K562 (cell line): ENCODE data around the gene USP24. TPM values are rescaled to one million over a fixed set of nuclear protein-coding genes. Genes with fewer than 3 reads are reported as not detected.
A peak's percentile ranks its signal among the peaks of the same experiment; 100 is the strongest.

Experiments
- ATF1 ChIP-seq, 2 experiments: fragments of 450-650 bp in 1 of 2; IDR thresholded peaks; 2 replicates each; pipeline ENCODE4 v1.6.1; 2016; ENCODE audit warnings: missing compliant biosample characterization in 1 of 2, missing genetic modification characterization in 1 of 2
- CCNT2 ChIP-seq: IDR thresholded peaks from 2 replicates; pipeline ENCODE4 v1.6.1; 2011; ENCODE audit warnings: borderline replicate concordance, low read depth, mild to moderate bottlenecking, moderate library complexity, mixed read lengths, low read length; ENCODE audit not compliant: insufficient read length; ENCODE audit errors: extremely low read depth
- CREB1 ChIP-seq, 2 experiments: sonication (generic) in 1 of 2; formaldehyde crosslinking in 1 of 2; IDR thresholded peaks; 2 replicates each; pipeline versions ENCODE4 v1.6.1 to v1.8.0; 2012 to 2022; ENCODE audit warnings: inconsistent platforms in 1 of 2, mild to moderate bottlenecking in 1 of 2, missing genetic modification reagents in 1 of 2, moderate library complexity in 1 of 2
- FOSL1 ChIP-seq: fragments of 200-800 bp; sonication (Bioruptor generic); conservative IDR thresholded peaks from 2 replicates; pipeline ENCODE4 v1.6.1; 2016; ENCODE audit warnings: missing genetic modification characterization, missing compliant biosample characterization
- IFI16 ChIP-seq: fragments of 250-450 bp; sonication (Bioruptor Pico); IDR thresholded peaks from 2 replicates; pipeline ENCODE4 v2.1.2; 2022; ENCODE audit warnings: mild to moderate bottlenecking, inconsistent platforms
- KDM1A ChIP-seq, 2 experiments: fragments of 450-650 bp; IDR thresholded peaks; 2 replicates each; pipeline ENCODE4 v1.6.1; 2016; ENCODE audit warnings: mild to moderate bottlenecking in 2 of 2
- KHSRP ChIP-seq: fragments of 450-650 bp; IDR thresholded peaks from 2 replicates; pipeline ENCODE4 v1.6.1; 2017
- NCOR1 ChIP-seq: fragments of 450-650 bp; IDR thresholded peaks from 2 replicates; pipeline ENCODE4 v1.6.1; 2016; ENCODE audit warnings: mild to moderate bottlenecking, moderate library complexity
- PCBP1 ChIP-seq: fragments of 200-400 bp; formaldehyde crosslinking; IDR thresholded peaks from 2 replicates; pipeline ENCODE4 v1.6.1; 2018; ENCODE audit warnings: mild to moderate bottlenecking, low read depth, low read length; ENCODE audit not compliant: poor library complexity, severe bottlenecking
- POLR2H ChIP-seq: IDR thresholded peaks from 2 replicates; pipeline ENCODE4 v1.6.1; 2016; ENCODE audit warnings: missing genetic modification characterization, low read depth, mild to moderate bottlenecking, control low read depth, missing compliant biosample characterization, moderate library complexity
- SMARCA5 ChIP-seq: fragments of 450-650 bp; IDR thresholded peaks from 2 replicates; pipeline ENCODE4 v1.6.1; 2016
- TARDBP ChIP-seq: fragments of 450-650 bp; IDR thresholded peaks from 2 replicates; pipeline ENCODE4 v1.6.1; 2016
- ZNF217 ChIP-seq: sonication (generic); formaldehyde crosslinking; IDR thresholded peaks from 2 replicates; pipeline ENCODE4 v1.8.0; 2022; ENCODE audit warnings: mild to moderate bottlenecking, missing genetic modification reagents
- polyA plus RNA-seq, 8 experiments: library from polyadenylated mRNA; depleted of rRNA in 4 of 8; stranded (reverse) in 5 of 8; unstranded in 3 of 8; fragments of >200 nt; fragmentation: Nextera tagmentation in 2 of 8; fragmentation: Illumina TruSeq in 1 of 8; extraction: Ambion mirVana in 2 of 8; extraction: Trizol in 1 of 8; gene quantifications; 2 replicates each; pipeline versions ENCODE4 v1.2.1 to v1.2.3, GENCODE V29; 2011 to 2014; ENCODE audit warnings: inconsistent platforms in 1 of 8, missing spikeins in 1 of 8
- total RNA-seq, 7 experiments: library from RNA; depleted of rRNA in 6 of 7; stranded (reverse); fragments of >200 nt in 6 of 7; fragmentation: Illumina TruSeq in 2 of 7; extraction: Trizol in 2 of 7; gene quantifications; 2 replicates each; pipeline versions ENCODE4 v1.2.1 to v1.2.3, GENCODE V29; 2011 to 2021; ENCODE audit warnings: low replicate concordance in 1 of 7
- TF ChIP-seq, protein P1 (sequence below): fragments of 450-650 bp; IDR thresholded peaks from 2 replicates; pipeline ENCODE4 v1.6.1; 2016; ENCODE audit warnings: mild to moderate bottlenecking
- TF ChIP-seq, protein P2 (sequence below): sonication (generic); formaldehyde crosslinking; IDR thresholded peaks from 2 replicates; pipeline ENCODE4 v1.8.1; 2023; ENCODE audit warnings: mild to moderate bottlenecking, missing genetic modification reagents
- TF ChIP-seq, protein P3 (sequence below), 3 experiments: fragments of 200-800 bp in 1 of 3; fragments of 250-450 bp in 1 of 3; fragments of 450-650 bp in 1 of 3; sonication (Bioruptor Pico) in 1 of 3; sonication (Bioruptor generic) in 1 of 3; formaldehyde crosslinking in 1 of 3; IDR thresholded peaks; 2 replicates each; pipeline versions ENCODE4 v1.6.1 to v1.8.0; 2016 to 2022; ENCODE audit warnings: mild to moderate bottlenecking in 2 of 3, missing genetic modification characterization in 2 of 3, missing compliant biosample characterization in 1 of 3, moderate library complexity in 1 of 3
- TF ChIP-seq, protein P4 (sequence below): sonication (generic); formaldehyde crosslinking; IDR thresholded peaks from 2 replicates; pipeline ENCODE4 v1.8.0; 2022; ENCODE audit warnings: missing genetic modification reagents, mild to moderate bottlenecking, borderline replicate concordance

Gene USP24
- total and polyA plus RNA-seq, 9 of the 15 experiments (the other 6 are each of a cell fraction or from before 2014, with no cell fraction given): 7.7 to 62.6 (median 36.8) TPM

DNA sequence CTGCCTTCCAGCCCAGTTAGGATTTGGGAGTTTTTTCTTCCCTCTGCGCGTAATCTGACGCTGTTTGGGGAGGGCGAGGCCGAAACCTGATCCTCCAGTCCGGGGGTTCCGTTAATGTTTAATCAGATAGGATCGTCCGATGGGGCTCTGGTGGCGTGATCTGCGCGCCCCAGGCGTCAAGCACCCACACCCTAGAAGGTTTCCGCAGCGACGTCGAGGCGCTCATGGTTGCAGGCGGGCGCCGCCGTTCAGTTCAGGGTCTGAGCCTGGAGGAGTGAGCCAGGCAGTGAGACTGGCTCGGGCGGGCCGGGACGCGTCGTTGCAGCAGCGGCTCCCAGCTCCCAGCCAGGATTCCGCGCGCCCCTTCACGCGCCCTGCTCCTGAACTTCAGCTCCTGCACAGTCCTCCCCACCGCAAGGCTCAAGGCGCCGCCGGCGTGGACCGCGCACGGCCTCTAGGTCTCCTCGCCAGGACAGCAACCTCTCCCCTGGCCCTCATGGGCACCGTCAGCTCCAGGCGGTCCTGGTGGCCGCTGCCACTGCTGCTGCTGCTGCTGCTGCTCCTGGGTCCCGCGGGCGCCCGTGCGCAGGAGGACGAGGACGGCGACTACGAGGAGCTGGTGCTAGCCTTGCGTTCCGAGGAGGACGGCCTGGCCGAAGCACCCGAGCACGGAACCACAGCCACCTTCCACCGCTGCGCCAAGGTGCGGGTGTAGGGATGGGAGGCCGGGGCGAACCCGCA, 175.7 kb downstream of the USP24 start, which contains the start of gene PCSK9 (continued):
- TF ChIP-seq, protein P1, sequence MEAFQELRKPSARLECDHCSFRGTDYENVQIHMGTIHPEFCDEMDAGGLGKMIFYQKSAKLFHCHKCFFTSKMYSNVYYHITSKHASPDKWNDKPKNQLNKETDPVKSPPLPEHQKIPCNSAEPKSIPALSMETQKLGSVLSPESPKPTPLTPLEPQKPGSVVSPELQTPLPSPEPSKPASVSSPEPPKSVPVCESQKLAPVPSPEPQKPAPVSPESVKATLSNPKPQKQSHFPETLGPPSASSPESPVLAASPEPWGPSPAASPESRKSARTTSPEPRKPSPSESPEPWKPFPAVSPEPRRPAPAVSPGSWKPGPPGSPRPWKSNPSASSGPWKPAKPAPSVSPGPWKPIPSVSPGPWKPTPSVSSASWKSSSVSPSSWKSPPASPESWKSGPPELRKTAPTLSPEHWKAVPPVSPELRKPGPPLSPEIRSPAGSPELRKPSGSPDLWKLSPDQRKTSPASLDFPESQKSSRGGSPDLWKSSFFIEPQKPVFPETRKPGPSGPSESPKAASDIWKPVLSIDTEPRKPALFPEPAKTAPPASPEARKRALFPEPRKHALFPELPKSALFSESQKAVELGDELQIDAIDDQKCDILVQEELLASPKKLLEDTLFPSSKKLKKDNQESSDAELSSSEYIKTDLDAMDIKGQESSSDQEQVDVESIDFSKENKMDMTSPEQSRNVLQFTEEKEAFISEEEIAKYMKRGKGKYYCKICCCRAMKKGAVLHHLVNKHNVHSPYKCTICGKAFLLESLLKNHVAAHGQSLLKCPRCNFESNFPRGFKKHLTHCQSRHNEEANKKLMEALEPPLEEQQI: no peak
- TF ChIP-seq IFI16 (no peak), PCBP1 (no peak), CREB1 (IDR thresholded peaks at IDR 0.05) (no peak; the same call in 1 of the 2 replicates), CREB1 (CRISPR knock-in tag; IDR thresholded peaks at IDR 0.05) (peak; percentile 29; the same call in 1 of the 2 replicates), KDM1A (IDR thresholded peaks at IDR 0.05) (no peak), SMARCA5 (no peak), KHSRP (no peak), ZNF217 (CRISPR knock-in tag) (no peak), CCNT2 (peak; percentile 71), FOSL1 (tag) (no peak), TARDBP (no peak), NCOR1 (no peak; the same call in 1 of the 2 replicates), ATF1 (CRISPR knock-in tag; IDR thresholded peaks at IDR 0.05) (no peak), ATF1 (tag; IDR thresholded peaks at IDR 0.05) (peak; percentile 92), POLR2H (tag) (no peak)
- TF ChIP-seq, protein P2, sequence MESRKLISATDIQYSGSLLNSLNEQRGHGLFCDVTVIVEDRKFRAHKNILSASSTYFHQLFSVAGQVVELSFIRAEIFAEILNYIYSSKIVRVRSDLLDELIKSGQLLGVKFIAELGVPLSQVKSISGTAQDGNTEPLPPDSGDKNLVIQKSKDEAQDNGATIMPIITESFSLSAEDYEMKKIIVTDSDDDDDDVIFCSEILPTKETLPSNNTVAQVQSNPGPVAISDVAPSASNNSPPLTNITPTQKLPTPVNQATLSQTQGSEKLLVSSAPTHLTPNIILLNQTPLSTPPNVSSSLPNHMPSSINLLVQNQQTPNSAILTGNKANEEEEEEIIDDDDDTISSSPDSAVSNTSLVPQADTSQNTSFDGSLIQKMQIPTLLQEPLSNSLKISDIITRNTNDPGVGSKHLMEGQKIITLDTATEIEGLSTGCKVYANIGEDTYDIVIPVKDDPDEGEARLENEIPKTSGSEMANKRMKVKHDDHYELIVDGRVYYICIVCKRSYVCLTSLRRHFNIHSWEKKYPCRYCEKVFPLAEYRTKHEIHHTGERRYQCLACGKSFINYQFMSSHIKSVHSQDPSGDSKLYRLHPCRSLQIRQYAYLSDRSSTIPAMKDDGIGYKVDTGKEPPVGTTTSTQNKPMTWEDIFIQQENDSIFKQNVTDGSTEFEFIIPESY: no peak
- TF ChIP-seq, protein P3, sequence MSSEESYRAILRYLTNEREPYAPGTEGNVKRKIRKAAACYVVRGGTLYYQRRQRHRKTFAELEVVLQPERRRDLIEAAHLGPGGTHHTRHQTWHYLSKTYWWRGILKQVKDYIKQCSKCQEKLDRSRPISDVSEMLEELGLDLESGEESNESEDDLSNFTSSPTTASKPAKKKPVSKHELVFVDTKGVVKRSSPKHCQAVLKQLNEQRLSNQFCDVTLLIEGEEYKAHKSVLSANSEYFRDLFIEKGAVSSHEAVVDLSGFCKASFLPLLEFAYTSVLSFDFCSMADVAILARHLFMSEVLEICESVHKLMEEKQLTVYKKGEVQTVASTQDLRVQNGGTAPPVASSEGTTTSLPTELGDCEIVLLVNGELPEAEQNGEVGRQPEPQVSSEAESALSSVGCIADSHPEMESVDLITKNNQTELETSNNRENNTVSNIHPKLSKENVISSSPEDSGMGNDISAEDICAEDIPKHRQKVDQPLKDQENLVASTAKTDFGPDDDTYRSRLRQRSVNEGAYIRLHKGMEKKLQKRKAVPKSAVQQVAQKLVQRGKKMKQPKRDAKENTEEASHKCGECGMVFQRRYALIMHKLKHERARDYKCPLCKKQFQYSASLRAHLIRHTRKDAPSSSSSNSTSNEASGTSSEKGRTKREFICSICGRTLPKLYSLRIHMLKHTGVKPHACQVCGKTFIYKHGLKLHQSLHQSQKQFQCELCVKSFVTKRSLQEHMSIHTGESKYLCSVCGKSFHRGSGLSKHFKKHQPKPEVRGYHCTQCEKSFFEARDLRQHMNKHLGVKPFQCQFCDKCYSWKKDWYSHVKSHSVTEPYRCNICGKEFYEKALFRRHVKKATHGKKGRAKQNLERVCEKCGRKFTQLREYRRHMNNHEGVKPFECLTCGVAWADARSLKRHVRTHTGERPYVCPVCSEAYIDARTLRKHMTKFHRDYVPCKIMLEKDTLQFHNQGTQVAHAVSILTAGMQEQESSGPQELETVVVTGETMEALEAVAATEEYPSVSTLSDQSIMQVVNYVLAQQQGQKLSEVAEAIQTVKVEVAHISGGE (CRISPR knock-in tag; IDR thresholded peaks at IDR 0.05): 0 out of 6 replicates have a peak, but pooled peaks of 1 of the 3 experiments have one; percentile 44
- TF ChIP-seq, protein P4, sequence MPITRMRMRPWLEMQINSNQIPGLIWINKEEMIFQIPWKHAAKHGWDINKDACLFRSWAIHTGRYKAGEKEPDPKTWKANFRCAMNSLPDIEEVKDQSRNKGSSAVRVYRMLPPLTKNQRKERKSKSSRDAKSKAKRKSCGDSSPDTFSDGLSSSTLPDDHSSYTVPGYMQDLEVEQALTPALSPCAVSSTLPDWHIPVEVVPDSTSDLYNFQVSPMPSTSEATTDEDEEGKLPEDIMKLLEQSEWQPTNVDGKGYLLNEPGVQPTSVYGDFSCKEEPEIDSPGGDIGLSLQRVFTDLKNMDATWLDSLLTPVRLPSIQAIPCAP (CRISPR knock-in tag): no peak
